HG03103 (cell line): Measurements from ENCODE around the gene LRP1B.

Experiments used
- ATAC-seq: cut with Tn5 transposase; IDR thresholded peaks from one replicate; pipeline ENCODE4 v1.9.1; 2021; ENCODE audit warnings: low read depth; ENCODE audit not compliant: unreplicated experiment

LRP1B gene

DNA sequence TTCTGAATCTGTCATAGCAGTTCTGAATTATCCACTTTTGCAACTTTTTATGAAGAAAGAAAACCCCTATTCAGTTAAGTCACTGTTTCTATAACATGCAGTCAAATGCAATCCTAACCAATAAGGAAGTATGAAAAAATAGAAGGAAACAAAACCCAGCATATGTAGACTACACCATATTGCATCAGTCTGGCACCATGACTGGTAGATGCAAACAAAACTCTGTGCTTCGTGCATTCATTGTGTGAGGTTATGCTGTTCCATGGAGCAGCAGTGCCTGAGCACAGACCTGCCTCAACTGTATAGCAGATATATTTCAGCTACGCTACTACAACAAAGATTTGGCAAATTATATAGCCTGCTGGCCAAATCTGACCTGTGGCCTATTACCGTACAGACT, 325.5 kb downstream of the LRP1B start:
- no peak for ATAC-seq

DNA sequence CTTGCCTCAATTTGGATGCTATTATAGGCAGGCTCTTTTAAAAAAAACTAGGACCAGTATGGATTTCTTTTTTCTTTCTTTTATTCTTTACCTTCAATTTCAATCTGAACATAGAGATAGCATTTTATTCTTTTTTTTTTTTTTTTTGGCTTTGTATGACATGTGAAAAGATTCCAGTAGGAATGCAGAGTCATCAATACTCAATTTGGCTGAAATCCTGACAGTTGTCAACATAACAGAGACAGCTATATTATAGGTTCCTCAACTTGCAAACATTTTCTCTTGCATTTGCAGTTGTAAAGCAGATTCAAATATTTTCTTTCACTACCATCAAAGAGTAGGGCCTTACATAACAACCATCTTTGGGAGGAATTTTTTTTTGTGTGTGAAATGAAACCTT, 334.4 kb downstream of the LRP1B start:
- no peak for ATAC-seq

DNA sequence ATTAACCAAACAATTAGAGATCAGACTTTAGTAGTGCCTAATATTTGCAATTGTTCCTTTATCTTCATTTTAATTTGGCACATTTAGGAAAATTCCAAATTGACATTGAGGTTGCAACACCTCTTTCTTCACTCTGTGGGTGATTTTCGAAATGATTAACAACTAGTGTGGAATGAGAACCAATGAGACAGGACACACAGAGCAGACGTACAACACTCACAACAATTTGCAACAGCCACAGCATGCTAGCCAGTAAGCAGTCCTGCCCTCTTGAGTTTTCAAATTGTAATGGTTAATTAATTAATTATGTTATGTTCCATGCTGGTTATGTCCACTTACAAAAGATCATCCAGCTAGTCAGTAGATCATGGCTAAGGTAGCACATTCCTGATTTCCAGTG, 339.3 kb downstream of the LRP1B start:
- ATAC-seq, result no peak

DNA sequence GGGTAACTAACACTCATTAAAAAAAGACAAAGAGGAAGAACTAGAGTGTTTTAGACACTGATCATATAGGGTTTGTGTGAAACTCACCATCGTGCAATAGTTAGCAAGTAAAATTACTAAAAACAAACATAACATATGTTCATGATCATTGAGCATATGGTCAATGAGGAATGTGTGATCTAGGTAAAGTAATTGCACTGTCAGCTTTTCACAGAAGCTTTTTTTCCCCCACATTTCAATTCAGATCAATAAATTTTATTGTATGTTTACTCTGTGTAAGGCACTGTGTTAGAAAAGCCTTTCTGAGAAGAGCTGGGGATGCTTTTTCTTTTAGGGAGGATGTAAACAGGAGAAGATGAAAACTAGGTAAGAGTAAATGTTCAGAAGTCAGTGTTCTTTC, 348.2 kb downstream of the LRP1B start:
- no peak for ATAC-seq

DNA sequence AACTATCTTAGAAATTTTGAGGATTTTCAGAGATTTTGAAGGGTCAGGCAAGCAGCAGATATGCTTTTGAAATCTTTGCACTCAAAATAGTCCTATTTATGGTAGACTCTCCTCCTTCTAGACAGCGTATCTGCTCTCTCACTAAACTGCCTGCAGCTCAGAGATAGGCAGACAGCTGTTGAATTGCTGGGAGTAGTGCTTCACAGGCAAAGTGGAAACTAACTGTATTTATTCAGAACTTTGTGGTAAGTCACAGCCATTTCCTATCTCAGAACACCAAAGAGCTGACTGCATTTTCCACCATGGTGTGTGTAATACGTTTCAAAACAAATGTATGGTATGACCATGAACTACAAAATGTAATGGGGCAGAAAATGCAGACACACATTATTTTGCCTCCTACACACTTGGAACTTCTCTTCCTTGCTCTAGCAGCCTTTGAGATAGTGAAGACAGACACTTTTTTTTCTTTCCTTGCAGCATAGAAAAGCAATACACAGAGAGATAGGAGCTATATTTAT, 352.4 kb downstream of the LRP1B start:
- no peak for ATAC-seq

DNA sequence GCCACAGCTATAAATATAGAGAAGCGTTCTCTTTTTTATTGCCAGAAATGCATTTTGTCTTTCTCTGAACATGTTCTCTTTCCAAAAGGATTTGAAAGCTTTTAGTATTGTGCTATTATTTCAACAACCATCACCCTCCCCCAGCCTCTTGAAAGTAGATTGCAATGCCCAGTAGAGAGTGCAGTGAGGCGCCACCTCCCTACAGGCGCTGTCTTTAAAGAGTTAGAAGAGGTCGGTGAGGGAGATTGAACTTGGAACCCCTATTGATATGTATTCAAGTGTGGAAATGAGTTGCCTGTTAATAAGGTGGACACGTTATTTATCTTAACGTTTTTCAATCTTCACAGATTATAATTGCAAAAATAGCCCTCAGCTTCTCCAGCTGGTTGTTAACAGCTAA, 360.3 kb downstream of the LRP1B start:
- no peak for ATAC-seq

DNA sequence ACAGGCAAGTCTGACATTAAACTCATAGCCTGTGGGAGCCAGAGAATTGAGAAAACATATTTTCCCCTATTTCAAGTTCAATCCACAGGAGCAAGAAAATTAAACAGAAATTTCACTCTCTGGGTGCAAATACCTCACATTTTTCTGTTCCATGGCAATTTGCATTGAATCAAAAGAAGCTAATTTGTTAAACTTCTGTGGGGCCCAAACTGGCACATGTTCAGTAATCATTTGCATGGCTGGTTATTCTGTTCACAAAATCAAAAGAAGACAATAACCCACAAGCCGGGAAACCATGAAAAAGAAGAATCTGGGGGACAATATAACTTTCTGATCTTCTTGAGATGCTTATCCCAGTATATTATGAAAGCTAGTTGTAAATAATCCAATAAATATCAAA, 363.1 kb downstream of the LRP1B start:
- no peak for ATAC-seq

DNA sequence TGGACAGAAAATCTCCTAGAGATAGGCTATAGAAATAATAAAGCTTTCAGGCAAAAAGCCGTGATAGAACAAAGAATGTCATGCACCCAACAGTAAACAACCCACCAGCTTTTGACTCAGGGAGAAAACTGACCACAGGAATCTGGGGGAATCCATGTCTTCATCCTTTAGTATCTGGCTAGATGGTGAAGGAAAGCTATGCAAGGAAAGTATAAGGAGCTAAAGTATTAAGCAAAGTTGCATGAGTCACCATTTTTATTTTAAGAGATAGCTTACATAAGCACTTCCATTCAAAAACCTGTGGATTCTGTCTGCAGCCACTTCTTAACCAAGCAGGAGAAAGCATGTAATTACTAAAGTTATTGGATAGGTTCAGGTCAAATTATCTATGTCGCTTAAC, 363.8 kb downstream of the LRP1B start:
- ATAC-seq, result no peak

DNA sequence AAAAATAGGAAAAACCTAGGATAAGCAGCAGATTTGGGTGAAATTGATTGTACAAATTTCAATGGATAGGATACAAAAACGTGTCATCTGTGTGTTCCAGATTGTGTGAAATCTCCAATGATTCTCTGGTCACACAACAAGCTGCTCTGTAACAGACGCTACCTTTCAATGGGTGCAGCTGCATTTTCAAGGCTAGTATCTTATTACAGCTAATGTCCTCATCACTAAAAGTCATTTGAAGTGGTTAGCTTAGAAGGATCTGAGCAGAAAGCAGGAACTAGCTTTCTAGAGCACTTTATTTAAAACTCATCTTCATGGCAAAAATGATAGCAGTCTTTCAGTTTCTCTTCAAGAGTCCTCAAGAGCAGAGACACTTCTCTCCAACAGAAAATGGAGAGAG, 364.6 kb downstream of the LRP1B start:
- no peak for ATAC-seq

DNA sequence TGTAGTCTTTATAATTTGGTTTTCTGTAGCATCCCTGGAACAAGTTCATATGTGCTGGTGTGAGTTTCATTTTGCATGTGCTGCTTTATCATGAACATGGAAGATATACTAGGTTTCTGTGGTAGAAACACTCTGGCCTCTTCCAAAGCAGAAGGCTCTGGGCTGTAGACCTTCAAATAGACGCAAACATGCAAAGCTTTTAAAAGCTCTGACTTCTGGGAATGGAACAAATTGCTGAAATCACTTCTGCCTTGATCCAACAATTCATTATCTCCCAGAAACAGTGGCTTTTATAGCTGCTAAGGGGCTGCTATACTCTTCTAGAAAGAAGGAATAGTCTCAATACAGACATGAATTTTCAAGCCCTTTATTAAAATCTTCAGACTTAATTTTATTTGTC, 382.2 kb downstream of the LRP1B start:
- ATAC-seq, result no peak

DNA sequence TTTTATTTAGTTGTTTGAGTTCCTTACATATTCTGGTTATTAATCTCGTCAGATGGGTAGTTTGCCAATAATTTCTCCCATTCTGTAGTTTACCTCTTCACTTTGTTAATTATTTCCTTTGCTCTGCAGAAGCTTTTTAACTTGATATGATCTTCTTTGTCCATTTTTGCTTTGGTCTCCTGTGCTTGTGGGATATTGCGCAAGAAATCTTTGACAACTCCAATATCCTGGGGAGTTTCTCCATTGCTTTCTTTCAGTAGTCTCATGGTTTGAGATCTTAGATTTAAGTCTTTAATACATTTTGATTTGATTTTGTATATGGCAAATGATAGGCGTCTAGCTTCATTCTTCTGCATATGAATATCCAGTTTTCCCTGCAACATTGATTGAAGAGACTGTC, 389.2 kb downstream of the LRP1B start:
- ATAC-seq, result no peak

DNA sequence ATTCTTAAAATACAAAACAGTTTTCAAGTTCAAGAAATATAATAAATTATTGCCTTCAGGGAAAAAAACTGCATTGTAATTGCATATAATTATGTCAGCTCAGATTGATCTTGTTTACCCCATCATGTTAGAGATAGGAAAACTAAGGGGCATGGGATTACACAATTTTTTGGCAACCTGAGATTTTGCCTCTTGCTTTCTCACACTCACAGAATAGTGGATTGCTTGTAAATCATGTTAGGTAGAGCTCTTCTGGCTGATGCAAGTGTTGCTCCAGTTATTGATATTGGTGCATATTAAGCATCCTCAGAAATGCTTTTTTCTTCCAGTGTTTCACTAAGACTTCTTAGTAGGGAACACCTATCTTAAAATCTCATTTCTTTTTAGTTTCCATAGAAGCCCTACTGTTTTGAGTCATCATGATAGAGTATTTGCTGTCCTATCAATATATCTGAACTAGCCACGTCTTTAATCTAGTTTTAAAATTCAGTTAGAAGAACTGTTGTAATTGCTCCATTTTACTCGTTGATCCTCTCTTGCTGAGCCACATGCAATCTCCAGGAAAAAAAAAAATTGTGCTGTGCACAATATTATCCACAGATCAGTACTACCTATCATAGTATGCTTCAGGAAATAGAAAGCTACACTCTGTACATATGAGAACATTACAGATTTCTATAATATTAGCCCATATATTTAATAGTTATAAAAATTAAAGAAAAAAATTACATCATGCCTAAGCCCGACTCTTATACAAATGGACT, 393.1 kb downstream of the LRP1B start:
- ATAC-seq, result no peak

DNA sequence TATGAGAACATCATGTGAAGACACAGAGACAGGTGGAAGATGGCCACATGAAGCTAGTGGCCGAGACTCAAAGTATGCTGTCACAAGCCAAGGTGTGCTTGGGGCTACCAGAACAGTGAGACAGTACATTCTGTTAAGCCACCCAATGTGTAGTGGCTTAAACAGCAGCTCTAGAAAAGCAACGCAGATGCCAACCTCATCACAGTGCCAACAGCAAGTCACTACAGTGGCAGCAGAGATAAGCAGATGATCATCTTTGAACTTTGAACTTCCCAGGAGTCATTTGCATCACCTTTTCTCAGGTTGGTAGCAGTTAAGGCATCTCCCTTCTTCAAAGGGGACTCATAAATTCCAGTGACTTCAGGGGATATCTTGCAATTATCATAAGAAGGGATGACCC, 394.4 kb downstream of the LRP1B start:
- no peak for ATAC-seq

DNA sequence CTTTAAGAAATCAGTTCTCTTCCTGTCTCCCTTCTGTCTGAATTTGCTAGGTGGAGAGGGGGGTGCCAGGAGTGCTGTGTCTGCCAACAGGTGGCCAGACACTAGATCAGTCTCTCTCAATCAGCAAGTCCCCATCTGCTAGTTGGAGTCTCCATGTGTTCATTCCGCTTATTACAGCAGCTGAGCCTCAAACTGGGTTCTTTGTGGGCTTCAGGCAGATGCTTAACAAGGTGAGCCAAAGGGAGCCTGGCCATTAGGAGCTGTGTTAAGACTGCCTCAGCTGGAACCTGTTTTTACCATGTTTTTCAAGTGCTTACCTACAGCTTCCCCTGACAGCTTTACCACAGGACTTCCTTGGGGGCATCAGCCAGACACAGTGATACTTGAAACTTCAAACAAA, 401.9 kb downstream of the LRP1B start:
- ATAC-seq, result no peak

DNA sequence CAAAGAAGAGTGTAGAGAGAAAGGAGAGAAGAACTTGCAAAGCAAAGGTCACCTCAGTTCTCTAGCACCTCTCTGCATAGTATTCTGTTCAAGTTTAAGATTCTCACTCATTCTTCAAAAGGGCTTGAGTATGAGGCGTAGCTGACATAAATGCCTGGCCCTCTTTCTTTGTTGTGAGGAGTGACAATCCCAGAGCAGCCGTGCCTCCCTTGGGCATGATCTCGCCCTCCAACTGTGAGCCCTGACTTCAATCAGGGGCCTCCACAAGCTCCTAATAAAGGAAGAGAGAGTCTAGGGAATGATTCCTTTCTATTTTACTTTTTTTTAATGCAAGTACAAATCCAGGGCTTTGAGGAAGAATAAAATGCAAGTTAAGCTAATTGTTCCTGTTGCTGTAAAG, 402.7 kb downstream of the LRP1B start:
- ATAC-seq, result no peak

DNA sequence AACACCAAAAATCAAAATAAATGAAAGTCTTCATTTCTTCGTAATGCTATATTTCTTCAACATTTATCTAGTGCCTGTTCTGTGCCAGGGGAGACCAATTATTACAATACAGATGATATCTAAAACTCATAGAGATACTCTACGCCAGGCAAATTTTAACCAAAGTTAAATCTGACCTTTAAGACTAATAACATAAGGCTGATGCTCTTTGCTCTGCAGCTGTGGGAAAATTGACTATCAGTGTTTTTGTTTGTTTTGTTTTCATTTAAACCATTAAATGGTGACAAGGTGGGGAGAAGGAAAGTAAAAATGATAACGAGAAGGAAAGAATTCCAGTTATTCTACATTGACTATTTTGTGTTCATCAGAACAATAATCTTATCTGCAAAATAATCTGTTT, 406.4 kb downstream of the LRP1B start:
- no peak for ATAC-seq

DNA sequence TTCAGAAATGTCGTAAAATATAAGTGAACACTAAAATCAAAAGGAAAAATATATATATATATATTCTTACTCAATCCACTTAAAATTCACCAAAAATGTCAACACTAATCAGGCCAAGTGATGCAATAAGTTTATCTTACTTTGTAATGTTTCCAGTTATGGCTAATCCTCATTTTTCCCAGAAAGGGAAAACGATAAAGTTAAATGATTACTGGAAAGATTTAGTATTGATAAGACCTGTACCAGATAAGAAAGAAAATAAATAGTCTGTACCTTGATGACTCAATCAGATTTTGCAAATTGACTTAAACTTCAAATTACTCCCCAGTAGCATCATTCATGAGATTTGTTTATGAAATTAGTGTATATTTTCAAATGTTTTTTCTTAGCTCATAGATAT, 407.0 kb downstream of the LRP1B start:
- ATAC-seq, result no peak

DNA sequence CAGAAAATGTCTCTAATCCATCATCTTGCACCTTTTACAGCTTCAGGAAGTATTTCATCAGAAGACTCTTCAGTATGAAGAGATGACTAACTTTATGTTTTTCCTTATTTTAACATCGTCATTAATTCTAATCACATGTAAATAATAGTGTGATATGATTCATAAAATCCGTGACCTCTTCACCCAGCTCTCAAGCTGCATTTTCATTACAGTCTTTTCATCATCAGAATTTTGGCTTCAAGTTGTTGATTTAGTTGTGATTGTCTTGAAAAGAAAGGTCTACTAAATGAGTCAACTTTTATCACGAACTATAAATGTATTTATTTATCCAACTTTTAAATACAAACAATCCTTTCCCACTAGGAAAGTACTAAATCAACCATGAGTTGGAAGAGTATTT, 410.3 kb downstream of the LRP1B start:
- no peak for ATAC-seq

DNA sequence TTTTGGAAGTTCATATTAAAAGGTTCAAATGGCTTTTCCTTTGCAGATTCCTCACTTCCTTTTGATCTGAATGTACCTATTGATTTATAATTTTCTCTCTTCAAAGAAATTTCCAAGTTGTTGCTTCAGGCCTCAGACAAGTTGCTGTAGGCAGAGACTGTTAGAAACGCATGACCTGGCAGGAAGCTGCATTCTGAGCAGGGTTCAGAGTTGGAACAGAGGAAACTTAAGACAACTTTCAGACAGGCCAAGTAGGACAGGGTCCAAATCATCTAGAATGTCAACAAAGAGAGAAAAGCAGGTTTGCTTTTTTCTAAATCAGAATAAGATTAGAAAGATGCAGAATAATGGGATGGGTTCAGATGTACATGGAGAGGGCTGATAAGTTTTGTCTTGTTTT, 416.3 kb downstream of the LRP1B start:
- ATAC-seq, result no peak

DNA sequence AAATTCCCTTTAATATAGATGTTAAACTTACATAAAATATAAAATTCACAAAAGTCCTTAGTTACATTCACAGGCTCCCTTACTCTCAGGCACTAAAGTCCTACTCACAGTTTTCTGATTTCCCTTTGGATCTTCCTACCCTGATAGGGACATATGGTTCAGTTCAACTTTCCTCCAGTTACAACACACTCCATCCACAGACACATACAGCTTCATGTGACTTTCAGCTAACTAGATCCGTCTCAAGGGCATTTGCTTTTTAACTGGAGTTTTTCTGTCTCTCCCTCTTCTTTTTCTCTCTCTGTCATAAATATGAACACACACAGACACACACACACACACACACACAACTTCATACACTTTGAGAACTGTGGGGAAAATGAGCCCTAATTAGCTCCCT, 419.2 kb downstream of the LRP1B start:
- ATAC-seq, result no peak

DNA sequence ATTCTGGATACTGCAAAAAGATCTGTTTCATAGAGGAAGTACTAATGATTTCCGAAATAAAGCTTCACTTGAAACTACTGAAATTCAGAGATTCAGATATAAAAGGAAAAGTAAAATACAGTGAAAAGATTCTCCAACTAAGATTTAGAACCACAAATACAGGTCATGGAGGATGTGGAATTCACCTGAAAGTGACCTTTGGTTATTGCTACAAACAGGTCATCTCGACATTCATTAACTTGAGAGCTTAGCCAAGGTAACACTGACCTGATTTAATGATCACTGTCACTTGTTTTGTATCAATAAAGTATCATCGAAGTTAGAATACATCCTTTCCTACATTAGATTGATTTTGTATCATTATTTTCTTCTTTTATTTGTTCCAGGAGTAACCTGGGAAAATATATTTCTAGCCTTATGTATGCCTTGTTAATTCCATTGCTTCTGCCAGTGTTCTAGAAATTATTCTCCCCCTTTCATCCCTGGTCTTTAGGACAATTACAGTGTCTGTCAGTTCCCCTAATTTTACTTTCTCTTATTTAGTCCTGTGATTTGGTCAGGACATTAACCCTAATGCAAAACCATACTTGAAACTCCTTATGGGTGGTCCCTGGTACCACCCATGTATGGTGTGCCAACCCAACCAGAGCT, 420.1 kb downstream of the LRP1B start:
- ATAC-seq, result no peak

DNA sequence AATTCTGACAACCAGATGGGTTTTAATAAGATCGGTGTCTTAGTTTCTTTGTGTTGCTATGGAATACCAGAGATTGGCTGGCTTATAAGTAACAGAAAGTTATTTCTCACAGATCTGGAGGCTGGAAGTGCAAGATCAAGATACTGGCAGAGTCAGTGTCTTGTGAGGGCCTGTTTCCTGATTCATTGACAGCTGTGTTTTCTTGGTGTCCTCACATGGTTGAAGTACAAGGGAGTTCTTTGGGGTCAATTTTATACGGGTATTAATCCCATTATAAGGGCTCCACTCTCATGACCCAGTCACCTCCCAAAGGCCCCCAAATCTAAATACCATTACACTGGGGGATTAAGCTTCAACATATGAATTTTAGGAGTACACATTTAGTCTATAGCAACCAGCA, 421.1 kb downstream of the LRP1B start:
- ATAC-seq, result no peak
